GM18511 (cell line): ENCODE data around the gene REEP2.

ENCODE experiments used
- ATAC-seq: cut with Tn5 transposase; IDR thresholded peaks from one replicate; pipeline ENCODE4 v1.9.1; 2021; ENCODE audit warnings: mild to moderate bottlenecking, moderate library complexity; ENCODE audit not compliant: unreplicated experiment

REEP2 gene

GRCh38 chr5:138448481-138449398, 9.9 kb downstream of the REEP2 start:
- ATAC-seq: no peak

GRCh38 chr5:138449501-138450239, 10.8 kb downstream of the REEP2 start:
- peak; percentile 90 for ATAC-seq

GRCh38 chr5:138450971-138451370, 12.1 kb downstream of the REEP2 start:
- no peak for ATAC-seq

- no peak for ATAC-seq
Measured at GRCh38 chr5:138452720-138453119, 13.9 kb downstream of the REEP2 start.

GRCh38 chr5:138453590-138453989, 14.7 kb downstream of the REEP2 start:
- no peak for ATAC-seq

- ATAC-seq: no peak
Measured at GRCh38 chr5:138454121-138454520, 15.3 kb downstream of the REEP2 start.

GRCh38 chr5:138455232-138455930, 16.5 kb downstream of the REEP2 start:
- ATAC-seq: no peak

GRCh38 chr5:138457531-138458275, 18.8 kb downstream of the REEP2 start:
- ATAC-seq: no peak

GRCh38 chr5:138458384-138458783, 19.5 kb downstream of the REEP2 start:
- no peak for ATAC-seq

GRCh38 chr5:138458856-138459255, 20.0 kb downstream of the REEP2 start:
- no peak for ATAC-seq

GRCh38 chr5:138459311-138459933, 20.6 kb downstream of the REEP2 start:
- ATAC-seq: peak; percentile 47

GRCh38 chr5:138460032-138460693, 21.3 kb downstream of the REEP2 start:
- no peak for ATAC-seq

- ATAC-seq: no peak
Measured at GRCh38 chr5:138461343-138462125, 22.7 kb downstream of the REEP2 start.

- no peak for ATAC-seq
Measured at GRCh38 chr5:138463419-138464007, 24.7 kb downstream of the REEP2 start.

GRCh38 chr5:138464008-138464387, 25.1 kb downstream of the REEP2 start:
- ATAC-seq: peak; percentile 57

- ATAC-seq: peak; percentile 78
Measured at GRCh38 chr5:138464388-138465260, 25.8 kb downstream of the REEP2 start.

- peak; percentile 64 for ATAC-seq
Measured at GRCh38 chr5:138465261-138466124, 26.6 kb downstream of the REEP2 start, which contains the start of gene EGR1. Gene EGR1 (plus strand): TSS chr5:138465479. CDS start chr5:138465762, 283 bp downstream.
